NCI-H2171 treated with DMSO at 0.1 percent for 48 hours (cell line): Measurements from ENCODE around the gene ATP2B2.

Experiments
- DNase-seq: peaks from one replicate; lab custom pipeline; 2025; lab: John Stamatoyannopoulos, UW

The ATP2B2 gene

DNA sequence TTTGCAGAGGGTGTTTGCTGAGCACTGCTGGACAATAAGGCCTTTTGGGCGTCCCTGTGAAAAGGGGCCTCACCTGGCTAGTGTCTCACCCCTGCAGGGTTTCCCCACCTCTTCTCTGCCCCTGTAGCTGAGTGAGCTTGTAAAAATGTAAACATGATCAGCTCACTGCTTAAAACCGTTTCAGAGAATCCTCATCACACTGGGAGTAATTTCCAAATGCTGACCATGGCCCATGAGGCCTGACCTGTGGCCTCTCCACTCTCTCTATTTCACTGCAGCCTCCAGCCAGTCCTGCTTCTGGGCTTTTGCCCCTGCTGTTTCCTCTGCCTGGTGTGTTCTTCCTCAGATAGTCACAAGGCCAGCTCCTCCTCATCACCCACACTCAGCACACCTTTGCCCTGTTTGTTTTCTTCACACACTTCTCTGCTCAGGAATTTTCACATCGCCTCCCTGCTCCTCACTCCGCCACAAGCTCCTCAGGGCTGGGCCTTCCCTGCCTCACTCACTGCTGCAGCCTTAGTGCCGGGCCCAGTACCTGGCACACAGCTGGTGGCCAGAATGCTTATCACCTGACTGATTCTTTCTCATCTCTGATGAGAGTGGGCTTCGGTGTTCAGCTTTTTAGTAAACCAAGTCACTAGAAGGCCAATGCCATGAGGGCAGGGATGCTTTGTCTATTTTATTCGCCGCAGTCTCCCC, 105.2 kb downstream of the ATP2B2 start:
- DNase-seq = no peak

DNA sequence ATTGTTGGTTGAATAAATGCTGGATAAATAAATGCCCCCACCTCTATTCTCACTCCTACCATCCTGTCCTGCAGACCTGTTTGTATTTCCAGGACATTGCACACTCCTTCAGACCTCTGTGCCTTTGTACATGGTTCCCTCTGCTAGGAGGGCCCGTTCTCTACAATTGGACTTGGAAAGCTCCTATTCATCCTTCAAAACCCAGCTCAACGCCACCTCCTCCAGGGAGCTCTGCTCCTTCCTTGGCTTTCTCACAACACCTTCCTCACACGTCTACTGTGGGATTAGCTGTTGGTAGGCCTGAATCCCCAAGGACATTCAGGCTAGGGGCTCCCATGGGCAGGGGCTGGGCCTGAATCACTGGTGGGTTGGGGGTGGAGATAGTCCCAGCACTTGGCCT, 105.8 kb downstream of the ATP2B2 start:
- DNase-seq = no peak

DNA sequence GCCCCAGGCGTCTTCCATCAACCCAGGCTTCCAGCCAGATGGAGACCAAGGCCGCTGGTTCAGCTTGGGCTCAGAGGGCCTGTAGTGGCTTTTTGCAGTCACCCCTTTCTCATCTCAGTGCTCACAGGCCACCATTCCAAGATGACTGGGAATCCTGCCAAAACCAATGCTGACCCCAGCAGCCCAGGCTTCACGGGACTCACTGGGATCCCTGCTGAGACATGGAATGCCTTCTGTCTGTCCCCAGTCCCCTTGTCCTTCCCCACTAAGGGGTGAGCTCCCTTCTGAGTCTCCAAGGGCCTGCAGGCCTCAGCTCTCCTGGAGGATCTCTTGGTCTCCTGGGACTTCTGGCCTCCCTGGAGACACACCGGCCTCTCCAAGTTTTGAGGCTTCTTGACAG, 107.0 kb downstream of the ATP2B2 start:
- DNase-seq = no peak

DNA sequence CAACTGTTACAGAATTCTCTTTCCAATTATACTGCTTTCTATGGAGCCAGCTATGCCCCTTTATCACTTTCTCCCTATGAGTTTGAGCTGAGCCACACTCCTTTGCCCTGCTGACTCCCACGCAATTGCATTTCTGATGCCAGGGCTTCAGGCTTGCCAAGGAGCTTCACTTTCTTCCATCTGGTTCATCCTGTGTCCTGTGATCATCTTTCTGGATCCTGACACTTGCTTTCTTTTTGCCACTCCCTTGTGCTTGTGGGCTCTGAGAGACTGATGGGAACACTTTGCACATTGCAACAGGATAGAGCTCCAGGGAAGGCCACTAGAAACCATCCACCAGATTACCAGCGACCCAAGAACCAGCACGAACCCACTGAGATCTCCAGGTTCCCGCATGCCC, 107.5 kb downstream of the ATP2B2 start:
- no peak for DNase-seq

DNA sequence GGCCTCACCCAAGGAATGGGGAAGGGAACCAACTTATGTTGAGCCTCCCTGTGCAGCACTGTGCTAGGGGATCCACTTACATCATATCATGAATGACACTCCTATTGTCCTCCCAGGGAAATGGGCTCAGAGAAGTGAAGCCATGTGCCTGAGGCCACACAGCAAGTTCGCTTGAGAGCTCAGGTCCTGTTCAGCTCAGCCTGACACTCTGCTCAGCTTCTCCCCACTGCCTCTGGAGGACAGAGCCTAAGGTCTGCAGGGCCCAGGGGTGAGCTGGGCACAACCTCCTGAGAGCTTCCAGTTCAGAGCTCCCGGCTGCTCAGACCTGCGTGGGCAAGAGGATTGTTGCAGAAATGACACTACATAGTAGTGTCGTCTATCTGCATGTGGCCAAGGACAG, 108.5 kb downstream of the ATP2B2 start:
- no peak for DNase-seq

DNA sequence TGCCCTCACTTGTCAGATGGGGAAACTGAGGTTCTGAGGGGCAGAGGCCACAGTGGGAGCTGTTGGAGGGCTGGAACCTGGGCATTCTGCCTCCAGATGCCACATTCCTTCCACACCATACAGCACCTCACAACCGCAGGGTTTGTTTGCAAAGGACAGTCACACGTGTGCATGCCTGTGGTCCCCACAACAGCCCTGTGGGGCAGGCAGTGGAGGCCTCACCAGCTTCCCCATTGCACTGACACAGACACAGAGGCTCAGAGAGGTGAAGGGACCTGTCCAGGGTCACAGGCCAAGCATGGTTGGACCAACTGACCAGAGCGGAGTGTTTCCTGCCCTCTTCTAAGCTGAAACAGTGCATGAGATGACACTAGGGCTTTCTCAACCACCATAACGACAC, 109.3 kb downstream of the ATP2B2 start:
- DNase-seq = no peak

DNA sequence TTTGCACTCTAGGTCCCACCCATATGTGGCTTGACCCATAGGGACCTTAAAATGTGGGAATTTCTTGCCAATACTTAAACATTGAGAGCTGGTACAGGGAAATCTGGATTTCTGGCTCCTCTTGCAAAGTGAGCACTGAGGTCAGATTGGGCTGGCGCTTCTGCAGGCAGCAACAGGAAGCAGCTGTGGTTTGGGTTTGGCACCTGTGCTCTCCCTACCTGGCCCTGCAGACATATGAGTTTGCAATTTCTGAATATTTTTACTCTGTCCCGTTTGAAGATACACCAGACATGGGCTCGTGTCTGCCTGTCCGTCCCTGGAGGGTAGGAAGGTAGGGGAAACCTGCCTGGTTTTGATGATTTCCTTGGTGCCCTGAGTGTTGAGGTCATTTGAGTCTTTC, 109.7 kb downstream of the ATP2B2 start:
- DNase-seq = no peak

DNA sequence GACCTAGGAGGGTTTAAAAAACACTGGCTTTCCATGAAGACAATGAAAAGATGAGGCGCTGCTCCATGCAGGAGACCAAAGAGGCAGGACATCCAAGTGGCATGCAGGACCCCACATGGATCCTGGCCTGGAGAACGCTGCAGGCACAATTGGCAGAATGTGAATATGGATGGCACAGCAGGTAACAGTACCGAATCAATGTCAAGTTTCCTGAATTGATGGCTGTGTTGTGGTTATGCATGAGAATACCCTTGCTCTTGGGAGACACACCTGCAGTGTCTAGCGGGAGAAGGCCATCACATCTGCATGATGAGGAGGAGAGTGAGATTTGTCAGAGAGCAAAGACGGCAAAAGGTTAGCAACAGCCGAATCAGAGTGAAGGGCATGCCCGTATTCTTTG, 110.2 kb downstream of the ATP2B2 start:
- no peak for DNase-seq

DNA sequence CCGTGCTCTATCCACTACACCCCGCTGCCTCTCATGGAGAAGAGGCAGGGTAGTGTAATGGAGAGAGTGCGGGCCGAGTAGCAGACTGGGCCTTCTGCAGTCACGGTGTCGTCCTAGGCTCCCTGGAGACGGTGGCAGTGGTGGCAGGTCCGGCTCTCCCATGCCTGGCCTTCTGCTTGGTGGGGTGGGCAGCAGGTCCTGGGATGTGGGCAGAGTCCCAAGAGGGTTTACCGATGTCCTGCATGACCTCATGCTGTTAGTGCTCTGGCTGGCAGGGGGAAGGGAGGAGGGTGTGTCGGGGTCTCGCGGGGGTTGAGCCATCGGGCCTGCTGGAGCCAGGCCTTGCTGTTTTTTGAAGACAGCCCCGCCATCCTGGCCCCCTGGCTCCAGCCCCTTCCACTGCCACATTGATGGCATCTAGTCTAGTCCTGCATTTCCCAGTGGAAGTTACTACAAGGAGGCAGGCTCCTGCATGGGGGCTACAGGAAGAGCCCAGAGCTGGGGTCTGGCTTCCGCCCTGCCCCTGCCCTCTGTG, 110.8 kb downstream of the ATP2B2 start:
- DNase-seq = no peak

DNA sequence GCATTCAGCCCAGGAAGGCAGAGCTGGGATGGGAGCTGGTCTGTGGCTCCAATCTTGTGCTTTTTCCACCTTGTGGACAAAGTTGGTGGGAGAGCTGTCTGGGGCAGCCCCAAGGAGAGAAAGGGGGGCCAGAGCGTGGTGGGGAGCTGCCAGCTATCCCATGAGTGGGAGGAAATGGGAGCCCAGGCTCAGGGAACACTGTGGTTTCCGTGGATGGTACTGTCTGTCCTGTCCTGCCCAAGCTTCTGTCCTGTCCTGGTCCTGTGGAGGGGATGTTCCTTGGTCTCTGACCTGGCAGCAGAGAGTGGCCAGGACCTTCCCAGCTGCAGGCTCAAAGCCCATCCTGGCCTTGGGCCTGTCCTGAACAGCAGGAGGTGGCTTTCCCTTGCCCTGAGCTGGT, 111.9 kb downstream of the ATP2B2 start:
- DNase-seq = no peak

DNA sequence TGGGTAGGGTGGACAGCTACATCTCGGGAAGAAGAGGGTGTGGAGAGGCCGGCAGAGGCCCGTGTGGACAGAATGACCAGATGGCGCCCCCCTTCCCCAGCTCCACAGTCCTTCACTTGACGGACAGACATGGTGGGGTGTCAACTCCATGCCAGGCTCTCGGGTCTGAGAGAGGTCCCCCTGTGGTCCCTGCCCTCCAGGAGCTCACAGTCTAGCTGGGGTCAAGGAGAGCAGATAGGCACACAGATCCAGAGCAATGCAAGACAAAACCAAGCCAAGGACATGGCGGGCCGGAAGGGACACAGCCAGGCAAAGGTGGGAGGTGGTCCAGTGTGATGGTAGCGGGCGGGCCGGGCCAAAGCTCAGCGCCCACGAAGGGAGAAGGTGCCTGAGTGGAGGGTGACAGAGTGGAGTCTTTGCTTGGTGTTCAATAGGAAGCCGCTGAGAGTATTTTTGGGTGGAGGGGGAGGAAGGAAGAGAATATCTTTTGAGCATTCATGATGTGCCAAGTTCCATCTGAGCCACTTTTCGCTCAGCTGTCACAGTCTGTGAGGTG, 112.4 kb downstream of the ATP2B2 start:
- no peak for DNase-seq

DNA sequence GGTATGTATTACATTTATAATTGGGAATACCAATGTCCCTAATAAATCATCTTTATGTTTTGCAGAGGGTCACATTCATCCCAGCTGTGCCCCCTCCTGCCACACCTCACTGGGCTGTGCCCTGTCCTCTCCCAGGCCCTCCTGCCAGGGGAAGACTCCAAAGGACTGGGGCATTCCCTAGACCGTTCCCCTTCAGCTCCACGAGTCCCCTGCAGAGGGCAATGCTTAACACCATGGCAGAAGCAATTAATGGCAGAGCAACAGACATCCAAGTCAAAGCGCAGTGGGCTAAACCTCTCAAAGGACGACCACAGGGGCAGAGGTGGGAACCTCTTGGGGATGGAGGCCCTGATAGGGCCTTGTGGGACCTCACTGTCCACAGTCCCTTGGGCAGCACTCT, 113.1 kb downstream of the ATP2B2 start:
- DNase-seq = no peak

DNA sequence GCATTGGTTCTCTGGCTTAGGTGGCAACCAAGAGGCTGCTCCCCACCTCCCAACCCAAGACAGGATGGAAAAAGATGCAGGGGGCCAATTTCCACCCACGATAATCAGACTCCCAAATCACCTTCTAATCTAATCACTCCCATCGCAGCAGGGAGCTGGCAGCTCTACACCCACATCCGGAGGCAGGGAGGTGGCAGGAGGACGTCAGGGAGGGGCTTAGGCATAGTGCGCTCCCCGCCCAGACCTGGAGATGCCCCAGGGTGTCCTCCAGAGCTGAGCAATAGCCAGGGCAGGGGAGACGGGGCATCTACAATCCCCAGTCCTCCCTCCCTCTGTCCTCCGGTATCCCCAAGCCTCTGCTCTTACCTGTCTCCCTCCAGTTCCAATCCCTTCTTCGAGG, 114.0 kb downstream of the ATP2B2 start:
- no peak for DNase-seq

DNA sequence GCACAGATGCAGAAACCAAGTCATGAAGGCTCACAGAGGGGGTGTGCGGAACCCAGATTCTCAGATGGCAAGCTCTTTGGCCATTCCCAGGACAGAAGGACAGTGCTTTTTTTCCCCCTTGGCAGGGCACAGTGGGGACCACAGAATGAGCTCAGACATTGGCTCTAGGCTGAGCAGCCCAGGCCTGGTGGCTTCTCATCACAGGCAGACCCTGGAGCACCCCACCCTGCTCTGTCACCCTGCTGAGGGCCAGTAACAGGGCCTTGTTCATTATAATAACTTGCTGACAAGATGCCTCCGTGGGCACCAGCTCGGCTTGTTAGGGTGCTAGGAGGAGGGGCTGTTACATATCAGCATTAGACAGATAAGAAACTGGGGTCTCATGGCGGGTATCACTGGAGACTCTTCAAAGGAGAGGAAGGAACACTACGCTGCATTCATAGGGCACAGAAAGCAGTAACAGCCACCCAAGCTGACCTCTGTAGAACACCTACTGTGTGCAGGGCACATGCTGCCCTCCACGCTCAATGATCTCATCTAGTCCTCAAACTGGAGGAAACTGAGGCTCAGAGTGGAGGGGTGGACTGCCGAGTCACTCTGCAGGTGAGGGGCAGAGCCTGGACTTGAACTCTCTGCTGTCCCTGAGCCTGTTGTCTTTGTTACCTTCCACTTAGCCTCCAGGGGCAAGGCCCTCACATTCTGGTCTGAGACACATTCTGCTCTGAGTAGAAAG, 114.6 kb downstream of the ATP2B2 start:
- no peak for DNase-seq

DNA sequence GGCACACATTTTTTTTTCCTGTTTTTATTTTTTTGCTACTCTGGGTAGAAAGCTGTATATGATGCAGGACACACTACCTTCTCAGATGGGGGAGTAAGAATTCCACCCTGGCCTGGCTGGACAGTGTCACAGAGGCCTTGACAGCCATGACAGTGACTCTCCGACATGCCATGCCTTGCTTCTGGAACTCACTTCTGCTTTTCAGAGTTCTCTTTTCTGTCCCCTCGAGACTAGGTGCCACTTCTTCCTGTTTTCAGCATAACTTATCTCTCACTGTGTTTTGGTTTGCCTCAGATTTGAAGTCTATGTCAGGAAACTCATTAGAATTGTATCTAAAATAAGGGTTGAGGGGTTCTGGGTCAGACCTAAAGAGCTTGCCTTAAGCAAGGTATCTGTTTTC, 115.4 kb downstream of the ATP2B2 start:
- DNase-seq = no peak

DNA sequence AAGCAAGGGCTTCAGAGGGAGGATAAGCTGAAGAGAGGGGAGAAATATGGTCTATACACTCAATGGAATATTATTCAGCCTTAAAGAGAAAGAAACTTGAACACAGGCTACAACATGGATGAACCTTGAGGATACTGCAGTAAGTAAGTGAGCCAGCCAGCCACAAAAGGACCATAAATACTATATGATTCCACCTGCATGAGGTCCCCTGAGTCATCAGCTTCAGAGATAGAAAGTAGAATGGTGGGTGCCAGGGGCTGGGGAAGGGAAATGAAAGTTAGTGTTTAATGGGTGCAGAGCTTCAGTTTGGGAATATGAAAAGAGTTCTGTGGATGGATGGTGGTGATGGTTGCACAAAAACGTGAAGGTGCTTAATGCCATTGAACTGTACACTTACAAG, 116.0 kb downstream of the ATP2B2 start:
- no peak for DNase-seq

DNA sequence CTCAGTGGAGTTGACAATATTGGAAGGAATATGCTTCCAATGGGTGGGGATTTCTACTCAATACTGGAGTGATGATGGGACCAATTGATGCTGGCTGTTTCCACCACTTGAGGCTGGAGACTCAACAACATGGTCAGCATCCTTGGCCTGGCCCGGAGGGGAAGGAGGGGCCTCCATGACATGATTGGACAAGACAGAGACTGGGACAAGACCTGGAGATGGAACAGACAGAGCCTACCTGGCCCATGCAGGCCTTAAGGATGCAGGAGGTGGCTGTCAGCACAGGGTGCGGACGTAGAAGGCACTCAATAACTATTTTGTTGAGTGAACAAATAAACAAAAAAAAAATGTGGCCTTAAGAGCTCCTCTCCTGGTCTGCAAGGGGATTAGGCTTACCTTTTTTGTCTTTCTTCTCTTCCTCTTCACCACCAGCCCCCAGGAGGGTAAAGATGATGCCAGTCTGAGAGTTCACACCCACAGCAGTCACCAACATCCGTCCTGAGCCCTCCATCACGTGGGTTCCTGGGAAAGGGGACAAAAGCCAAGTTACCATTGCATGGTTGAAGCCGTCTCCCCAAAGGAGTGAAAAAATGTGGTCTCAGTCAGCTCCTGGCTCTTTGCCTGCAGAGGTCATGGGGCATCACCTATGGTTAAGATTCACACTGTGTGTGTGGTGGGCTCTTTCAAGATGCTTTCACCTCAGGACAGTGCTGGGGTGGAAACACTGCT, 117.3 kb downstream of the ATP2B2 start:
- peak; percentile 3 for DNase-seq

DNA sequence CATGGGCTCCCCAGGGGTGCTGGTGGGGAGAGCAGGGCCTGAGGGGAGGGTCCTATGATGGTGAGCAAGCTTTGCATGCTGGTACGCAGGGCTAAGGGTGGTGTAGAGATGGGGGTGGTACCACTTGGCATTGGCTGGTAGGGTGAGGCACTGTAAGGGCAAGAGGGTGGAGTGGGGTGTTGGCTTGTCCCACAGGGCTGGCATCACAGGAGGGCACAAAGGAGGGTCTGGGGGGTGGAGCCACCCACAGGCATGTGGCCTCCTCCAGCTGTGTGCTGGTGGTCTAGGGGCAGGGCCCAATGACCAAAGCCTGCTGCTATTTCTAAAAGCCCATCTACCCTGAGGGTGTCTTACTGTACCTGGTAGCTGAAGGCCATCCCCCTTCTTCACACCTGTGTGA, 119.3 kb downstream of the ATP2B2 start:
- no peak for DNase-seq

DNA sequence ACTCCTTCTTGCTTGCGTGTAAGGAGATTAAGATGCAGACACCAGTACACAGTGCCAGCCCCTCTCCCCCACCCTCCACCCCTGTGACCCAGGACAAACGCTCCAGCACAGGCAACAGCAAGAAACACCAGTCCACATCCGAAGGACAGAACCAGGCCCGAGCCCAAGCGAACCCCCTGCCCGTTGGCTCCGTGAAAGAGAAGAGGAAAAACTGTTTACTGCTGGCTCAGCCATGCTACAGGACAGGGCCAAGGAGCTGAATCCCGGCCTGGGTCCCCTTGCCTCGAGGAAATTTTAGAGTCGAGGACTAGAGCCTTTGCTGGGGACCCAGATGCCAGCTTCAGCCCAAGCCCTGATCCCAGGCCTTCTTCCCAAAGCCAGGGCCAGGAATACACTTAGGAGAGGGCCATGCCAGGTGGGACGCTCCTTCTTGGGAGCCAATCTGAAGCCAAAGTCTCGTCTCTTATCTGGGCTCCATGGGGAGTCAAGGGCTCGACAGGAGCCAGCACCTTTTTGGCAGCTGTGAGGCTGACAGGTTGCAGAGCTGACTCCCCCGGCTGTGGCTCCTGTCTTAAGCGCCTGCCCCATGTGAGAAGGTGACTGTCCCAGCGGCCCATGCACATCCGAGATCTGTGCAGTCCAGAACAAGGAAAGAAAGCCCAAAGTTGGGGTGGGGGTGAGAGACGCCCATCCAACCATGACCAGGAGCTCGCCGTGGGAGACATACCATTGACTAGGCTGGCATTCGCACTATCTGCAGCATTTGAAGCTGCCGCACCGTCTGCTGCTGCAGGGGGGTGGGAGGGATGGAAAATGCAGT, 120.6 kb downstream of the ATP2B2 start:
- DNase-seq = no peak

DNA sequence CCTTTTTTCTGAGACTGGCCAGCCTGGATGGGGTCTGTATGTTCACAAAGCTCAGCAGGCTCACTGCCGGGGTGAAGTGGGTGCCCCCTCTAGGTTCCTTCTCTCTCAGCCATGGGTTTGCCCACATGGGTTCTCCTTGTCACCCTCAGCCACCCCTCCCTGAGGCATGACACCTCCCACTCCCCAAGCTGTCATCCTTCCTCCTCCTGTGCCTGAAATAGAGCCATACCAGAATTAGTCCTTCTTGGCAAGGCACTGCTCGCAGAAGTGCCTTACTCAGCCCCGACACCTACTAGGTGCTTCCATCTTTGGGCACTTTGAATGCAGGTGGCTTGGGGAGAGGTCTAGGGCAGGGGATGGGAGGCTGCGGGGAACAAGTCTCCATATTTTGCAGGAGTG, 121.5 kb downstream of the ATP2B2 start:
- DNase-seq = no peak

DNA sequence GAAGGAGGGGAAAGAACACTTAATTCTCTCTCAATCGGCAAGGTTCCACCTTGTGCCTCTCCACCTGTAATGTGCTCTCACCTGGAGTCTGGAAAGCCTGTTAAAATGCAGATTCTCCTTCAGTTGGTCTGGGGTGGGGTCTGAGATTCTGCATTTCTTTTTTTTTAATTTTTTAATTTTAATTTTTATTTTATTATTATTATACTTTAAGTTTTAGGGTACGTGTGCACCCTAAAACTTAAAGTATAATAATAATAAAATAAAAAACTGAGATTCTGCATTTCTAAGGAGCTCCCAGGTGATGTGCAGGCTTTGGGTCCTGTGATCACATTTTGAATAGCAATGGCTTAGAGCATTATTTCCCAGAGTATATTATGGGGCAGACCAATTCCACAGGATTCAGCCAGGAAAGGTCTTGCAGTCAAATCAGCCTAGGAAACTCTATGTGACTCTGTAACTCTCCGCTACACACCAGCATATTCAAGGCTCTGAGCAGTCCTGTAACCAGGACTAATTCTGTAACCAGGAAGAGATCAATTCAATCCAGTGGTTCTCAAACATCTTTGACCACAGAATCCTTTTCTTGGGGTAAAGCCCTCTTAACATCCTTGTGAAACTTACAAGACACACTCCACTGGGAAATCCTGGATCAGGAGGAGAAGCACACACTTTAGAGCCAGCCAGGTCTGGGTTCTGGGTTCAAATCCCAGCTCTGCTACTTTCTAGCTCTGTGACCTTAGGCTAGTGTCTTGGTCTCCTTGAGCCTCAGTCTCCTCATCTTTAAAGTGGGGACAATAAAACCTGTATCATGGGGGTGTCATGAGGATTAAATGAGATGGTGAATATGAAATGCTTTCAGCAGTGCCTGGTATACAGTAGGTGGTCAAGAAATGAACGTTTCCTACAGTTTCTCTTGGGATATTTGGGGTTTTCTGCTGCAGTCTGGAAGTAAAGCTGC, 122.2 kb downstream of the ATP2B2 start:
- no peak for DNase-seq
